Activated CD4-positive, alpha-beta T cell treated with anti-CD3 and anti-CD28 coated beads, Interleukin-2, amount 50 U/mL, for 16 hours (primary cell): Measurements from ENCODE around the gene SLC7A8.

ENCODE experiments used
- DNase-seq: peaks from one replicate; pipeline ENCODE4 v3.0.0-alpha.2; 2020

The SLC7A8 gene

DNA sequence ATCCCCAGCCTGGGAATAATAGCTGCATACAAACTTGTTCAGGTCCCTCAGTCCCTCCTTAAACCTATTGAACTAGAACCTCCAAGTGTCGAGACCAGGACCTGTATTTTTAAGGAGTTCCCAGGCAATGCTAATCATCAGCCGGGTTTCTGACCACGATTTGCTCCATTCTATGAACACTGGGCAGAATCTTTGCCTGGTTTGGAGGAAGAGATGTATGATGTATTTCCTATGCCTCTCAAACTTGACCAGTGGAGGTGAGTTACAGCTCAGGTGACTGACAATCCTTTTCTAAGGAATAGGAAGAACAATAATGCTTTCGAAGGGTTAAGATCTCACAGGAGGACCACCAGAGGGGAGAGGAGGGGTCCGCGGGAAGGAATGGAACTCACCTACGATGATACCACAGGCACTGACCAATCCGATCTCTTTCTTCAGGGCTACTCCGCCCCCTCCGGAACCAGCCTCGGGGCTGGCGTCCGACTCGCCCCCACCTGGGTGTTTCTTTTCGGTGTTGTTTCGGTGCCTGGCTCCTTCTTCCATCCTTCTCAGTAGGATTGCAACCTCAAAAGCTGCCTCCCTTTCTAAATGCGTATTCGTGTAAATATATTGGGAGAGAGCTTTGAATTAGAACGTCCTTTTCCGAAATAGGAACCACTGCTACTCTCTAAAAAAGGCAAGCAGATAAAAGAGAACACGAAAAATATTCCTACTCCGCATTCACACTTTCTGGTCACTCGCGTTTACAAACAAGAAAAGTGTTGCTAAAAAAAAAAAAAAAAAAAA, 895 bp downstream of the SLC7A8 start:
- DNase-seq: peak; percentile 25

DNA sequence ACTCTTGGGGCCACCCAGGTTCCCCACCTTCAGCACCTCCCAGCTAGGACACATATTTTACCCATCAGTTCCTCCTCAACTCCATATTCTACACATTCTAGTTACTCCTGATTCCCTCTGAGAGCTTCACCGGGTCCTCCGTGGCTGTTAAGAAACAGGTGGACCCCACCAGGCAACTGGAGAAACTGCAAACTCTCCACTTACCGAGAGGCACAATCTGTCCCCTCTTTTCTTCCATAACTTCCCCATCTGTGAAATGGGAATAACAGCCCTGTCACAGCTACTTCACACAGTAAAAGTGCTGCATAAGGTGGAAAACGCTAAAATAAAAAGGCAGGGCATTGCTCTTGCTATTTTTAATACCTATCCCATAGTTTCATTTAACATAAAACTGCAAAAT, 1.5 kb downstream of the SLC7A8 start:
- no peak for DNase-seq

DNA sequence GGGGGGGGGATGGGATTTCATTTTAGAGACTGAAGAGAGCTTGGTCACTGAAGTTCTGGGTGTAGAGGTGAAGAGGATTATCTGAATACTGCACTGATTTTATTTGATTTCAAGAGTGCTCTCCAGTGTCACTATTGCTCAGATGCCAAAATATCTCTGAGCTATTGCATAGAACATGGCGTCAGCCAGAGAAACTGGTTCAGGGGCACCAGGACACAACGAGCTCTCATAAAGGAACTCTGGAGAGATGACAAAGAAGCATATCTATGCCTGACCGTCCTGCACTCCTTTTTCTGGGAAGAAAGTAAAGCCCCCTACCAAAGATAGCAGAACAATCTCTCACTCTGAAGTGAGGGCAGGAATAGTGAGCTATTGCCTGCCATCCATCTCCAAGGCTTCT, 2.0 kb downstream of the SLC7A8 start:
- no peak for DNase-seq

DNA sequence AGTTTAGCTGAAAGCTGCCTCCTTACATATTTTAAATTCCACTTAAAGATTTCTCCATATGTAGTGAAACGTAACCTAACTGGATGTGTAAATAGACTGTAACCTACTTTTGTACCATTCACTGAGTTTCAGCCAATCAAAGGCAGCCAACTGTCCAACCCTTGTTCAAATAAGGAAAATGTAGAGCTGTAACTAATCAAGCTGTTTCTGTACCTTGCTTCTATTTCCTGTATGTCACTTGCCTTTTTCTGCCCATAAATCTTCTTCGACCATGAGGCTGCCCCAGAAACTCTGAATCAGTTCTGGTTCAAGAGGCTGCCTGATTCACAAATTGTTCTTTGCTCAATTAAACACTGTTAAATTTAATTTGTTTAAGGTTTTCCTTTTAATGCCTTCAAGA, 6.3 kb downstream of the SLC7A8 start:
- no peak for DNase-seq

DNA sequence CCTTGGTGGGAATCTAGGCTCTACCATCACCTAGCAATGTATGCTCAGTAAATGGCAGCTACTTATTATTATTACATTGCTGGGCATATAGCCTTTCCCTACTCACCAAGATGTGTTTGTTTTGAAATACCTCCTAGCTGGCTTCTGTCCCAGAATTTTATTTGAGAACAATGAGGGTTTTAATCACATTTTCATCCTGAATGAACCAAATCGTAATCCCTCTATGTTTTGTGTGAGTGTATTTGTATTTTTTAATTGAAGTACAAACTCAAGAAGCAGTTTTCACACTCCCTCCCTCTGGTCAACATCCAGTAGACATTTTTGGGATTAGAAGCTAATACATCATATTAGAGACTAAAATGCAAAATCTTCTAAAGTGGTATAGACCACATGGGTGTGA, 7.6 kb downstream of the SLC7A8 start:
- DNase-seq: no peak

DNA sequence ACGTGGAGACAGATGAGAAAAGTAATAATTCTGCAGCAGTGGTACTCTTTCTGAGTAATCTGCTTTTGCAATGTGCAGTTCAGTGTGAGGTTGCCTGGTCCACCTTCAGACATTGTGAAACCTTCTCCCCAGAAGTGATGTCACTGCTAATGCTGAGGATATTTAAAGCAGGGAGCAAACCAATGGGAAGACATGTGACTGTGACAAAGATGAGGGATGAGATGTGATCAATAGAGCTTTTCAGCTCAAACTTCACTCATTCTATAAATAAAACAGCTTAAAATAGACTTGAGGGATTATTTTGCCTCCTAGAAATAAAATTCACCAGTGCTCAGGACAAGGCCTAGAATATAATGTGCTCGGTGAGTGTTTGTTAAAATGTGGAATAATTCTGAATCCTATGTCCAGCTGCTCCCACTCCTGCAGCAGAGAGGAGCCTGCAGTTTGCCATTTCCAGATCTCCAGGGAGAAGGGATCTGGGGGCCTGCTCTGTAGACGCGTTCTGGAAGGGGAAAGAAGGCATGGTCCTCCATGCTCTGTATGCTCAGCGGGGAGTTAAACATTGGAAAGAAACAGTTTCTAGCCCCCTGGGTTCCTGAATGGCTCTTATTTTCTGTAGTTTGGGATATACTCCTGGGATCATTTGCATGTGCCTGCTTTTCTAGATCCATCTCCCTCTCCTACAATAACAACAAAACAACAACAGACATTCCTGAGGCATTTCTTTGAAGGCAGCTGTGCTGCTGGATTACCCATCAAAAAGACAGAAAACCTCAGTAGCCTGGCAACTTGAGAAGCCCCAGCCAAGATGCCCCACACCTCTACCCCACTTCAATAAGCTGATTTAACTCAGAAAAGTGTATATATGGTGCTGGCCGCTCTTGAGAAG, 8.9 kb downstream of the SLC7A8 start:
- DNase-seq: no peak

DNA sequence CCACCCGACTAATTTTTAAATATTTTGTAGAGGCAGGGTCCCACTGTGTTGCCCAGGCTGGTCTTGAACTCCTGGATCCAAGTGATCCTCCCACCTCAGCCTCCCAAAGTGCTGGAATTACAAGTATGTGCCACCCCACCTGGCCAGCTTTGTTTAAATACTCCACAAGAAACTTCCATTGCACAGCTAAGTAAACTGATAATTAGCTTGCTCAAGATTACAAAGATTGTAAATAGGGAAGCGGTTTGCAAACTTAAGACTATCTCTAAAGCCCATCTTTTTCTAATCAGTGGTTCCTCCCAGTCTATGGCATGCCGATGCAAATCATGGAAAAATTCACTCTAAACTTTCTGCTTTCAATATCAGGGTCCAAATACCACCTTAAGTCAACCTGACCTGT, 9.7 kb downstream of the SLC7A8 start:
- no peak for DNase-seq

DNA sequence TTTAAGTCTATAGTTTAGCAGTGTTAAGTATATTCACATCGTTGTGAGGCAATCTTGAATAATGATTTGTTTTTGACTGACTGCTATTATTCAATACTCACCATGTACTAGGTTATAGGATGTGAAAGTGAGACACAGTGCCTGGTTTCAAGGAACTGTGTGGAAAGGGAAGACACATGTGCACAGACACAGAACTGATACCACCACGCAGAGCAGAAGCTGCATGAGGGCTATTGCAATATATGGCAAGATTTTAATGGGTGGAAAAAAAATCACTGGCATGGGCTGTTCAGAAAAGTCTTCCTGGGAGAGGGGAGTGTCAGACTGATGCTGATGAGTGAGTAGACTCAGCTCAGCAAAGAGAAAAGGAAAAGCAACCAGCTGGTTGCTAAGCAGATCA, 10.4 kb downstream of the SLC7A8 start:
- DNase-seq: no peak

DNA sequence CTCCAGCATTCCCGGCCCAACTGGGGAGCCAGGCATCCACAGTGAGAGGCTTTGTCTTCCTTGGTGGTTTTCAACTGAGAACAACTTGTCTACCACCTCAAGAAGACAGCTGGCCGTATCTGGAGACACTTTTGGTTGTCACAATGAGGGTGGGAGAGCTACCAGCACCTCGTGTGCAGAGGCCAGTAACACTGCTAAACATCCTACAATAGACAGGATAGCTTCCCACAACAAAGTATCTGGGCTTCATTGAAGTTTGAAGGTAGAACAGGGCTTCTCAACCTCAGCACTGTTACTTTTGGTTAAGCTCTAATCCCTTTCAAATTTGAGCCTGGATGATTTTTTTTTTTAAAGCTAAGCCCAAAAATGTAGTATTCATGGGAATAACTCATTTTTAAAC, 10.9 kb downstream of the SLC7A8 start:
- DNase-seq: no peak

DNA sequence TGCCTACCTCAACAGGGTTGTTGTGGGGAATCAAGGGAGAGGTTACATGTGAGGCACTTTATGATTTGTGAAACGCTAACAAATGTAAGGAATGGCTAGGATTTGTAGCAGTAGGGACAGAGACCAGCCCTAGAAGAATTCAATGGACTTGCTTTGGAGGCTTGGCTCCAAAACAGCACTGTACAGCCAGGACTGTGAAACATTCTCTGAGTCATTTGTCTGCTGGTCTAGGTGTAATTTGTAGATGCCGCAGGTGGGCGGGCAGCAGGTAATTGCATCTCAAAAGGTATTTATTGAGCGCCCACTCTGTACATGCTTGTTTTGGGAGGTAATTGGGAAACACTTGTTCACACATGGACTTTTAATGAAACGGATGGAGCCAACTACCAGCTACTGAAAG, 11.4 kb downstream of the SLC7A8 start:
- no peak for DNase-seq

DNA sequence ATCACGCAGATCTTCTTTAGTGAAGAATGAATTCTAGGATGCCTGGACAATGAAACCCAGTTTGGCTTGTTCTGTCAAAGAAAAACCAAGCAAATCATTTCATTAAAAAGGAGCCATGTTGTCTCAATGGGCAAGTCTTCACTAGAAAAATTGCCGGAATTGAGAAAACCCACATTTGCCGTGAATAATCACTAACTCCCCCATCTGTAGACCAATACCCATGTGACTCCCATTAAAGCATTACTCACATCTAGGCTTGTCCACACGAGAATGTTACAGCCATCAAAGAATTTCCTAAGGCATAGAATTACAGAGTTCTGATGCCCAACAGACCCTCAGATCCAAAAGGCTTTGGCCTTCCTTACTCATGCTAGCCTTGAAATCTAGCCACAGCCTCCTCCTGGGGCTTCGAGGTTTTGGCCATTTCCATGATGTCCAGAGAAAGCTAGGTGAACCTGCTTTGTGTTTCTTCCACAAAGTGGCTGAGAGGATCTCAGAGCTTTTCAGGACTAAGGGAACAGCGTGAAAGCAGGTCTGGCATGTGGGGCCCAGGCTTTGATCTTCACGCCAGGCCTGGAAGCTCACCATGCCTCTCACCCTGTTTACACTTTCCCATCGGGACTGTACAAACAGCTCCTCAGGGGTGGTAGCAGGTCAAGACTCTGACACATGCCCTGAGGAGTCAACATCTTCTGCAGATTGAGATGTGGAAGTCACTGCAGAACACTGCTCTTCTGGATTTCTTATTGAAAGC, 12.1 kb downstream of the SLC7A8 start:
- DNase-seq: no peak

DNA sequence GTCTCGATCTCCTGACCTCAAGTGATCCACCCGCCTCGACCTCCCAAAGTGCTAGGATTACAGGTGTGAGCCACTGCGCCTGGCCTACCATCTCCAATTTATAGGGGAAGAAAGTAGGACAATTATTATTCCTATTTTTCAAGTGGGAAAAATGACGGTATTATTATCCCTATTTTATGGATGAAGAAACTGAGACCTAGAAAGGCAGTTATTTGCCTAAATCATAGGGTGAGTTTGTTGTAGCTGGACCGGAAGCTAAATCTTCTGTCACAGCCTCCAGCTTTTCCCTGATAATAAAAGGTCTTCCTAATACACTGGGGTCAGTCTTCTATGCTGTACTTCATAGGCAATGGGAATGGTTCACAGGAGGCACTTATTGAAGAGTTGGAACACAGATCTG, 13.8 kb downstream of the SLC7A8 start:
- no peak for DNase-seq

DNA sequence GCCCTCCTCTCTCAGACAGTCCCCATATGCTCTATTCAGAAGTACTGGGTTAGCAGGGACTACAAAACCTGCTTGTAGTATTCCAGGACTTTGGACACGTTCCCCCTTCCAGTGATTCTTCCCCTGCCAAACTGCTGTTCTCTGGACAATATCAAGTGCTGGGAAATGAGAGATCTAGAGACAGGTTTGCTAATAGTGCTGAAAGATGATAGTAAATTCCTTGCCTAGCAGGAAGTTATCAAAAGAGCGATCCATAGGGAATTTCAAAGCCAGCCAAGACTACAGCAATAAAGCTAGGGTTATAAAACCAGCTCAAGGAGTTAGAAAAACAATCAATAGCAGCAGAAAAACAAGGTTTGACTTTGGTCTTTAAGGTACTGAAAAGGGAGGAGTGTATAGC, 15.2 kb downstream of the SLC7A8 start:
- DNase-seq: no peak

DNA sequence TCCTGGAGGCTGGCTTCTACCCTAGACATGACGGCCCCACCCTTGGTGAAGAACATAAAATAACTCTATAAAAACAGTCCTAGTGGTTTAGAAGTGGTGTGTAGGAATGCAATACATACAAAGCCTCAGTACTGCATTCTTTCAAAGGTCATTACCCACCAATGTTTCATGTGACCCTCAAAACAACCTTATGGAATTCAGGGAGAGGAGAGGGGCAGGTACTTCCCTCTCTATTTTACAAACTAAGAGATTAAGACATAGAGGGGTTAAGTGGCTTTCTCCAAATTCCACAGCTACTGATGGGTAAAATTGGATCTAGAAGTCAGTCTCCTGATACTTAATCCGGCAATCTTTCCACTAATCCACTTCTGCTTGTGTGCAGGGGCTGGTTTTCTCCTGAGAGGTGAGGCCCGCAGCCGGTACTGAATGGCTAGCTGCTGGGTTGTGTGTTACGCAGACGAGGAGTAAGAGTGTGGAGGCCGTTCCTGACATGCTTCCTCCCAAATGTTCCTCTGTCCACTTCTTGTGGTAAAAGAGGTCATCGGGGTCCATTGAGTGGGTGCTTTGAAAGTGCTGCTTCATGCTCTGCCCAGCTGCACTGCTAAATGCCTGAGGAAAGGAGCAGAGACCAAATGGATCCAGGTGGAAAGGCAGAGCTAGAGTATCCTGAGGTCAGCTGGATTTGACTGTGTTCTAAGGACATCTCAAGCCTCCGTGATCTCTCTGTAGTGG, 16.2 kb downstream of the SLC7A8 start:
- DNase-seq: no peak

DNA sequence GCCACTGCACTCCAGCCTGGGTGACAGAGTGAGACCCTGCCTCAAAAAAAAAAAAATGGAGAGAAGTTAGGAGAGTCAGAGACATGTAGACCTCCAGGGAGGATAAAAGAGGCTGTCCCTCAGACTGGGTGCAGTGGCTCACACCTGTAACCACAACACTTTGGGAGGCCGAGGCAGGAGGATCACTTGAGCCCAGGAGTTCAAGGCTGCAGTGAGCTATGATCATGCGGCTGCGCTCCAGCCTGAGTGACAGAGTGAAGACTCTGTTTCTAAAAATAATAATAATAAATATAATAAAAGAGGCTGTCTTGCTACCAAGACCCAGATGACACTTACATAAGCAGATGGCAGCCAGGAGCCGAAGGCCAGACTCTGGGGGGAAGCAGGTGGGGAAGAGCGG, 18.5 kb downstream of the SLC7A8 start:
- DNase-seq: no peak

DNA sequence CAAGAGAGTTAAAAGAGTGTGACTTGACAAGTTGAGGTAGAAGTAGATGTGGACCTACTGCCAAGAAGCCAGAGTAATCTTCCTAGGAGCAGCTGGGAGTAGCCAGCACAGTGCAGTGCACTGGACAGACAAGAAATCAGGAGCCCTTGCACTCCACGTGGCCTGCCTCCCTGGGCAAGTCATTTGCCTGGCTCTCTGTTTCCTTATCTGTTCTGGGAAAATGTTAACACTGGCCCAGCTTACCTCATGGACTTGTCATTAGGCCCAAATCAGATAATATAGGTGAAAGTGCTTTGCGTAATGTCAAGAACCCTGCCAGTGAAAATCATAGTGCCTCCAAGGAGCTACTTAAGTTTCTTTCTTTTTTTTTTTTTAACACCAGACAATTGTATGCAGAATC, 19.2 kb downstream of the SLC7A8 start:
- no peak for DNase-seq

DNA sequence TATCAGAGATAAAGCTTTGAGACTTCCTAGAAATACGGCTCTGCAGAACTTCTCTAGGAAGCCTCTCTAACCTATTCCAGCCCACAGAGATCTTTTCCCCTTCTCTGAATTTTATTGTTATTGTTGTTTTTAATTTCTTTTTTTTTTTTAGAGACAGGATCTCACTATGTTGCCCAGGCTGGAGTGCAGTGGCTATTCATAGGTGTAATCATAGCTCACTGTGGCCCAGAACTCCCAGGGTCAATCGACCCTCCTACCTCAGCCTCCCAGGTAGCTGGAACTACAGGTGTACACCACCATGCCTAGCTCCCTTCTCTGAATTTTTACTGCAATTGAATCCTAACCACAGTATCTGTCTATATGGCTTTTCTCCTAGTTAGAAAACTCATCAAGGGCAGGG, 19.6 kb downstream of the SLC7A8 start:
- DNase-seq: no peak

DNA sequence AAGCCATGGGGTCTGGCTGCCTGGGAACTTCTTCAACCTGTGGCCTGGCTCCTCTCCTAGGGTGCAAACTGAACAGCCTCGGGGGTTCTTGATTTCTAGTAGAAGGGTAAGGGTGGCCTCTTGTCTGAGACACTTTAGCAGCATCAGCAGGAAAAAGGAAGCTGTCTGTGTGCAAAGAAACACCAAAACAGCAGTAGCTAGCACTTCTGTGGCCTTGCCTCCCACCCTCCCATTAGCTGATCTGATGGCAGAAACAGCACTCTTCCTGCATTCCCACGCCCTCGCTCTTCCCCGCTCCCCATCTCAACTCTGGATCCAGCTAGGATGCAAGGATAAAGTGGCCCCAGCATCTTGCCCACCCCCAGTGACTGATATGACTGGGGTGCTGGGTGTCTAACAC, 20.7 kb downstream of the SLC7A8 start:
- no peak for DNase-seq

DNA sequence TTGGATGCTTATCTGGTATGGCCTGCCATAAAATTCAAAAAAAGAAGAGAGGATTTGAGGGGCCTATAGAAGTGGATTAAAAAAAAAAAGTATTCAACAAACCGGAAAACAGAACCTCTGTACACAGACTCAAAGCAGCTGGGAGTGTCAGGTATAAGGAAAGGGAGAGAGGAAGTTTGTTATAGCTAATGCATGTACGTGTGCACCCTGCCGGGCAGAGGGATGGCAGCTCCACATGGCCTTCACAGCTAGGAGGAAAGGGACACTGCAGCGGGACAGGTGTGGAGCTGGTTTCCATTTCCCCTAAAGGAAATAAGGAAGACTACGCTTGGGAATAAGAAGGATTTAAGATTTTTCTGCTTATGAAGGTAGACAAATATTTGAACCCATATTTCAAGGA, 21.5 kb downstream of the SLC7A8 start:
- no peak for DNase-seq

DNA sequence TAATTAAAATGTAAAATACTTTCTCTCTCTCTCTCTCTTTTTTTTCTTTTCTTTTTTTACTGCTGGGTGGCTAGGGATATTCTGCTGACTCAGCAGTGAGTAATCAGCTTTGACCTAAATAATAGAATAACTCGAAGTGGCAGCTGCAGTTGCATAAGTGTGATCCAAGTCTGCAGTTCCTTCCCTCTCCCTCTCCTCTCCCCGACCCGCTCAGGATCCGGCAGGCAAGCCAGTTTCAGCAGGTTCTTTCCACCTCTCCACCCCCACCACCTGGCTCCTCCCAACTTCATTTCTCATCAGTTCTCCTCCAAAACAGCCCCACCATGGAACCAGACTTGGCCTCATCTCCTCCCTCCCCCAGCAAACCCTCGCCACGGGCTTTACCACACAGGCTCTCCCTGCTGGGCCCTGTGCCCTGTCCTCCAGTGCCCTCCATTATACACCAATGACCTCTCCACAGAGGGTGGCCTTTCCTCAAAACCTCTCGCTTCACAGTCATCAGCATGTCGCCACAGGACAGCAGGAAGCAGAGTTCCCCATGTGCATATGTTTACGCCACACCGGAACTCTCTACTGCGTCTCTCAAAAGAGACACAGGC, 22.4 kb downstream of the SLC7A8 start:
- no peak for DNase-seq

DNA sequence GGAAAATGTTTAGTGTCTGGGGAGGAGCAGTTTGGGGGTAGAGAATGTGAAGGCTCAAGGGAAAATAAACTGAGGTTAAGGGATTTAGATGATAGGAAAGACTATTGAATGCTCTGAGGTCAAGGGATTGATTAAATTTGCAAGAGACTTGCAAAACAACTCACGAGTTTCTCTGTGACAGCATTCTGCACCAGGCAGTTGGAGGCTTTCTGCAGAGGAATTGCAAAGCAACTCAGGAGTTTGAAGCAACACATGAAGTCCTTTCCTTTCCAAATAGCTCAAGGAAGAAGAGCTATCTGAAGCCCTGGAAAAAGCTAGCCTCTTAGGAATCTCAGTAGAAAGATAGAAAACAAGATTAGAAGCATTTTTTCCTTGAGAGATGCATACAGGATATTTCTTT, 23.9 kb downstream of the SLC7A8 start:
- DNase-seq: no peak

DNA sequence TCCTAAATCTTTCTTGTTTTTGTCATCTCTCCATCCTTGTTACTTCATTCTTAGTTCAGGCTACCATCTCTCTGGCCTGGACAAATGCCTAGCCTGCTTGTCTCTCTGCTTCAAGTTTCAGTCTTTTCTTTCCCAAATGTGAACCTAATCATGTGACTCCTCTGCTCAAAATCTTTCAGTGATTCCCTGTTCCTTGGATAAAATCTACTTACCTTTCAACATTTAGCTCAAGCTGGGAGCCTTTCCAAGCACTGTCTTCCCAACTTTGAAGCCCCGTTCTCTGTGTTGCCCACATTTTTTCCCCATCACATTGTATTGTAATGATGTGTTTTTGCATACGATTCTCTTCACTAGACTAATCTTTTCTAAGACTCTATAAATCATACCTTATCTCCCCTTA, 24.7 kb downstream of the SLC7A8 start:
- DNase-seq: no peak
